MCF 10A (cell line): ENCODE measurements around the gene GMCL1. TPM values are rescaled to one million over a fixed set of nuclear protein-coding genes. Genes with fewer than 3 reads are reported as not detected.

Experiments used
- BruUV-seq: library from RNA; stranded (reverse); fragments of 400-500 nt; replicated peaks from 2 replicates; lab custom pipeline; 2021; lab: Mats Ljungman, UMichigan
- CTCF ChIA-PET: fragments of 300-600 bp; sonication (Branson Sonifier 250); formaldehyde crosslinking; extraction: SDS; loops from one replicate; lab custom pipeline; 2021; ENCODE audit warnings: antibody characterized with exemption, inconsistent platforms; lab: Yijun Ruan, JAX
- POLR2A ChIA-PET: fragments of 300-600, 350-650 bp; sonication (Branson Sonifier 250); formaldehyde crosslinking; extraction: SDS; loops from one replicate; lab custom pipeline; 2020; ENCODE audit warnings: antibody characterized with exemption, inconsistent platforms; lab: Yijun Ruan, JAX
- DNase-seq: peaks from one replicate; pipeline ENCODE4 v3.0.0-alpha.2; 2018; ENCODE audit not compliant: unreplicated experiment
- H3K27ac Mint-ChIP-seq: one replicate; pipeline ENCODE4 v1.8.0; 2022; ENCODE audit warnings: mild to moderate bottlenecking, low read depth, mixed read lengths; ENCODE audit not compliant: unreplicated experiment
- H3K27me3 Mint-ChIP-seq: one replicate; pipeline ENCODE4 v1.8.0; 2022; ENCODE audit warnings: mixed read lengths; ENCODE audit not compliant: insufficient read depth, unreplicated experiment
- H3K36me3 Mint-ChIP-seq: one replicate; pipeline ENCODE4 v1.8.0; 2022; ENCODE audit warnings: mild to moderate bottlenecking, moderate library complexity, mixed read lengths; ENCODE audit not compliant: insufficient read depth, unreplicated experiment
- H3K4me1 Mint-ChIP-seq: one replicate; pipeline ENCODE4 v1.8.0; 2022; ENCODE audit warnings: mixed read lengths; ENCODE audit not compliant: insufficient read depth, unreplicated experiment
- H3K4me3 Mint-ChIP-seq: one replicate; pipeline ENCODE4 v1.8.0; 2022; ENCODE audit warnings: mild to moderate bottlenecking, moderate library complexity, mixed read lengths; ENCODE audit not compliant: unreplicated experiment
- H3K9me3 Mint-ChIP-seq: one replicate; pipeline ENCODE4 v1.8.0; 2022; ENCODE audit warnings: mixed read lengths; ENCODE audit not compliant: unreplicated experiment
- CTCF ChIP-seq: fragments of 200-600 bp; IDR thresholded peaks from one replicate; pipeline ENCODE4 v1.8.0; 2022; ENCODE audit warnings: antibody characterized with exemption, mild to moderate bottlenecking; ENCODE audit not compliant: unreplicated experiment
- intact Hi-C: fragments of 100-400 bp; cut with micrococcal nuclease; formaldehyde crosslinking; loops from 2 replicates; pipeline ENCODE4 v1.14.1; 2022
- total RNA-seq: library from RNA; stranded (reverse); gene quantifications from 2 replicates; pipeline ENCODE4 v1.2.3, GENCODE V29; 2022

The GMCL1 gene
- total RNA-seq, 1 experiment from 2014 or later: 13.6 TPM

- TF ChIP-seq CTCF: no peak
- intact Hi-C loops: no loop called here
- POLR2A ChIA-PET: interaction anchor here (0.9 kb wide), 1 partner anchor 8 kb away, joined by 4 read pairs; no protein-coding TSS in a partner anchor
- no TSS peak for BruUV-seq
- H3K36me3 Mint-ChIP-seq: peaks cover 45% of the 10 kb centered on the region
- H3K27me3 Mint-ChIP-seq: no peaks in the 10 kb centered on the region
- no peak overlapping the region for H3K27ac Mint-ChIP-seq
- no peaks in the 10 kb centered on the region for H3K9me3 Mint-ChIP-seq
- no peak for DNase-seq
- CTCF ChIA-PET: interaction anchor here (0.7 to 1.3 kb wide), 3 partner anchors 27 to 66 kb away, joined by 3 to 6 read pairs (median 4); no protein-coding TSS in a partner anchor
- H3K4me1 Mint-ChIP-seq: no peaks in the 10 kb centered on the region
- H3K4me3 Mint-ChIP-seq: no peak overlapping the region
Measured at GRCh38 chr2:69789772-69790600, 39.5 kb upstream of the GMCL1 start.

GRCh38 chr2:69790601-69790959 is 38.9 kb upstream of the GMCL1 start:
- intact Hi-C loops: no loop called here
- H3K4me1 Mint-ChIP-seq: no peaks in the 10 kb centered on the region
- H3K36me3 Mint-ChIP-seq: peaks cover 45% of the 10 kb centered on the region
- H3K9me3 Mint-ChIP-seq: no peaks in the 10 kb centered on the region
- ChIA-PET POLR2A (interaction anchor here (0.9 kb wide), 1 partner anchor 9 kb away, joined by 4 read pairs; no protein-coding TSS in a partner anchor), CTCF (interaction anchor here (0.7 kb wide), 1 partner anchor 26 kb away, joined by 3 read pairs; no protein-coding TSS in a partner anchor)
- H3K4me3 Mint-ChIP-seq: no peak overlapping the region
- H3K27me3 Mint-ChIP-seq: no peaks in the 10 kb centered on the region
- TF ChIP-seq CTCF: no peak
- no peak overlapping the region for H3K27ac Mint-ChIP-seq
- no TSS peak for BruUV-seq
- DNase-seq: no peak

GRCh38 chr2:69791045-69791444 is 38.4 kb upstream of the GMCL1 start:
- Mint-ChIP-seq H3K4me1 (no peaks in the 10 kb centered on the region), H3K27ac (no peak overlapping the region), H3K4me3 (no peak overlapping the region), H3K9me3 (no peaks in the 10 kb centered on the region), H3K36me3 (peaks cover 41% of the 10 kb centered on the region), H3K27me3 (no peaks in the 10 kb centered on the region)
- no peak for DNase-seq
- POLR2A ChIA-PET: no interaction called here
- intact Hi-C loops: no loop called here
- CTCF ChIA-PET: interaction anchor here (0.7 kb wide), 1 partner anchor 26 kb away, joined by 3 read pairs; no protein-coding TSS in a partner anchor
- no peak for TF ChIP-seq CTCF
- BruUV-seq: no TSS peak

- intact Hi-C loops: loop anchor here (5.0 kb wide), 1 partner anchor 54 kb away; the partner anchor contains the start of gene ANXA4
- H3K27ac Mint-ChIP-seq: peak overlapping the region; percentile 49
- no peak for TF ChIP-seq CTCF
- no peak overlapping the region for H3K4me3 Mint-ChIP-seq
- DNase-seq: no peak
- peaks cover 14% of the 10 kb centered on the region for H3K36me3 Mint-ChIP-seq
- CTCF ChIA-PET: interaction anchor here (0.5 to 0.7 kb wide), 2 partner anchors 30 to 72 kb away, joined by 3 read pairs; no protein-coding TSS in a partner anchor
- peaks cover 23% of the 10 kb centered on the region for H3K4me1 Mint-ChIP-seq
- POLR2A ChIA-PET: interaction anchor here (1.3 kb wide), 1 partner anchor 55 kb away, joined by 3 read pairs; no protein-coding TSS in a partner anchor
- no peaks in the 10 kb centered on the region for H3K9me3 Mint-ChIP-seq
- H3K27me3 Mint-ChIP-seq: no peaks in the 10 kb centered on the region
- no TSS peak for BruUV-seq
Measured at GRCh38 chr2:69796174-69796573, 33.3 kb upstream of the GMCL1 start.
